Stimulated activated CD4-positive, alpha-beta T cell treated with anti-CD3 and anti-CD28 coated beads, TNF-alpha, amount 100 ng/mL, for 1 hour (primary cell): ENCODE data around the gene TET1.
A peak's percentile ranks its signal among the peaks of the same experiment; 100 is the strongest.
"Not testable (repeated sequence)": the region's sequence is repeated elsewhere in the genome, so short reads cannot be mapped to it uniquely, and the experiment has no call there.

Experiments used
- DNase-seq, 3 donors: peaks; one replicate each; pipeline ENCODE4 v3.0.0-alpha.2; 2020; ENCODE audit warnings: low read depth in 3 of 3, low spot score in 1 of 3

TET1 gene

GRCh38 chr10:68697106-68697505 is 137.0 kb downstream of the TET1 start:
- DNase-seq, result no peak

- DNase-seq, result no peak
These were observed 140.1 kb downstream of the TET1 start for GRCh38 chr10:68700197-68700596.

- no peak for DNase-seq
These were observed 145.4 kb downstream of the TET1 start for GRCh38 chr10:68705548-68705947.

GRCh38 chr10:68708987-68709386 is 148.8 kb downstream of the TET1 start:
- not testable (repeated sequence) for DNase-seq

GRCh38 chr10:68713065-68713464 is 152.9 kb downstream of the TET1 start:
- not testable (repeated sequence) for DNase-seq

- DNase-seq, result no peak
These were observed 157.3 kb downstream of the TET1 start for GRCh38 chr10:68717435-68717834.

GRCh38 chr10:68720793-68721672 is 160.9 kb downstream of the TET1 start, which contains the start of gene CCAR1:
CCAR1 (plus strand) TSS chr10:68721239; CDS start chr10:68722505, 1,266 bp downstream.
- peak; percentile 91 to 95 (median 93) for DNase-seq

- no peak for DNase-seq
These were observed 161.7 kb downstream of the TET1 start for GRCh38 chr10:68721673-68722335.

GRCh38 chr10:68725016-68725415 is 164.9 kb downstream of the TET1 start:
- no peak for DNase-seq

GRCh38 chr10:68727146-68727545 is 167.0 kb downstream of the TET1 start:
- no peak for DNase-seq

GRCh38 chr10:68732651-68733050 is 172.5 kb downstream of the TET1 start:
- no peak for DNase-seq

GRCh38 chr10:68734349-68734748 is 174.2 kb downstream of the TET1 start:
- no peak for DNase-seq

- no peak for DNase-seq
These were observed 175.0 kb downstream of the TET1 start for GRCh38 chr10:68735119-68735518.

GRCh38 chr10:68735739-68736138 is 175.6 kb downstream of the TET1 start:
- not testable (repeated sequence) for DNase-seq

- not testable (repeated sequence) for DNase-seq
These were observed 180.5 kb downstream of the TET1 start for GRCh38 chr10:68740676-68741075.

- no peak for DNase-seq
These were observed 182.3 kb downstream of the TET1 start for GRCh38 chr10:68742397-68742796.
